ENCODE data around the gene LRRN2. TPM values are rescaled to one million over a fixed set of nuclear protein-coding genes. Genes with fewer than 3 reads are reported as not detected.
A peak's percentile ranks its signal among the peaks of the same experiment; 100 is the strongest.

The LRRN2 gene
- total RNA-seq, 1 donor, result under 0.01 TPM

GRCh38 chr1:204624631-204625216 is 60.8 kb downstream of the LRRN2 start:
- no peak for DNase-seq (ENCODE audit: low read depth)
- H3K4me3 ChIP-seq (ENCODE audit: low read depth, low read length), result no peak overlapping the region
- no peak for TF ChIP-seq CTCF (IDR thresholded peaks at IDR 0.05; ENCODE audit: insufficient read depth, low read depth, low read length)

DNA sequence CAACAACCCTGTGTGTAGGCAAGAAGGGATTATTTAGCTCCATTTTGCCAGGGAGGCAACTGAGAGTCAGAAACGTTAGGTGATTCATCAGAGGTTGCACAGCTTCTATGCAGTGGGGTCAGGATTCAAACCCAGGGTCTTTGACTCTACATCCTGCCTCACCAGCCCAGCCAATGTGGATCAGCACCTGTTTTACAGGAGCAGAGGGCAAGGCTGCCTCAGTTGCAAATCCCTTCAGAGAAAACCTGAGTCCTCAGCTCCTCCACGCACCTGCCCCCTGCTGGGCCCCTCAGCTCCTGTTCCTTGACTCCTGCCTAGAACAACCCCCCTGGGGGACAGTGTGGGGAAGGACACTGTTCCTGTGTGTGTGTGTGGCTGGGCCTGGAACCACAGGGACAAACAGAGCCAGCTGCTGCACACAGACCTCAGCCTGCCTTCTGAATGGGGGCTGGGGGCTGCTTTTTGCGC is 61.6 kb downstream of the LRRN2 start:
- peak; percentile 26 for TF ChIP-seq CTCF (IDR thresholded peaks at IDR 0.05; ENCODE audit: insufficient read depth, low read depth, low read length)
- H3K4me3 ChIP-seq (ENCODE audit: low read depth, low read length), result no peak overlapping the region
- no peak for DNase-seq (ENCODE audit: low read depth)

GRCh38 chr1:204623365-204623893 is 62.1 kb downstream of the LRRN2 start:
- DNase-seq (ENCODE audit: low read depth), result peak; percentile 53
- no peak overlapping the region for H3K4me3 ChIP-seq (ENCODE audit: low read depth, low read length)
- no peak for TF ChIP-seq CTCF (IDR thresholded peaks at IDR 0.05; ENCODE audit: insufficient read depth, low read depth, low read length)

- H3K4me3 ChIP-seq (ENCODE audit: low read depth, low read length), result no peak overlapping the region
- no peak for DNase-seq (ENCODE audit: low read depth)
- TF ChIP-seq CTCF (IDR thresholded peaks at IDR 0.05; ENCODE audit: insufficient read depth, low read depth, low read length), result no peak
Measured at GRCh38 chr1:204621996-204622395, 63.5 kb downstream of the LRRN2 start.

- TF ChIP-seq CTCF (IDR thresholded peaks at IDR 0.05; ENCODE audit: insufficient read depth, low read depth, low read length), result no peak
- H3K4me3 ChIP-seq (ENCODE audit: low read depth, low read length), result no peak overlapping the region
- no peak for DNase-seq (ENCODE audit: low read depth)
Measured at GRCh38 chr1:204621396-204621795, 64.1 kb downstream of the LRRN2 start.

- no peak for DNase-seq (ENCODE audit: low read depth)
- H3K4me3 ChIP-seq (ENCODE audit: low read depth, low read length), result no peak overlapping the region
- no peak for TF ChIP-seq CTCF (IDR thresholded peaks at IDR 0.05; ENCODE audit: insufficient read depth, low read depth, low read length)
Measured at GRCh38 chr1:204619721-204620120, 65.8 kb downstream of the LRRN2 start.
